IMR-90 (cell line): ENCODE measurements around the gene MARCHF7.

Experiments
- BHLHE40 ChIP-seq: fragments of 150-350 bp; IDR thresholded peaks from 2 replicates; pipeline ENCODE4 v1.6.1; 2016; ENCODE audit warnings: mild to moderate bottlenecking, low read depth, low read length
- MAFK ChIP-seq: IDR thresholded peaks from 2 replicates; pipeline ENCODE4 v1.6.1; 2012; ENCODE audit warnings: low read depth, low read length, improper control_type of control experiment
- MAZ ChIP-seq: IDR thresholded peaks from 2 replicates; pipeline ENCODE4 v1.6.1; 2012; ENCODE audit warnings: low read depth, mild to moderate bottlenecking, low read length, improper control_type of control experiment, moderate library complexity, borderline replicate concordance
- POLR2A ChIP-seq: IDR thresholded peaks from 2 replicates; pipeline ENCODE4 v1.6.1; 2012; ENCODE audit warnings: mild to moderate bottlenecking, low read depth, low read length
- RAD21 ChIP-seq: IDR thresholded peaks from 2 replicates; pipeline ENCODE4 v1.6.1; 2012; ENCODE audit warnings: low read length, improper control_type of control experiment
- RCOR1 ChIP-seq: IDR thresholded peaks from 2 replicates; pipeline ENCODE4 v1.6.1; 2012; ENCODE audit warnings: mild to moderate bottlenecking, low read length, improper control_type of control experiment; ENCODE audit not compliant: insufficient replicate concordance
- TF ChIP-seq, protein P1 (sequence below): conservative IDR thresholded peaks from 2 replicates; pipeline ENCODE4 v1.5.1; 2012; ENCODE audit warnings: mild to moderate bottlenecking, low read depth, low read length, improper control_type of control experiment
- TF ChIP-seq, protein P2 (sequence below): fragments of 150-350 bp; IDR thresholded peaks from 2 replicates; pipeline ENCODE4 v1.6.1; 2017; ENCODE audit warnings: mild to moderate bottlenecking, antibody characterized with exemption, low read length, low read depth
- TF ChIP-seq, protein P3 (sequence below): fragments of 150-350 bp; IDR thresholded peaks from 2 replicates; pipeline ENCODE4 v1.6.1; 2016; ENCODE audit warnings: low read depth, mild to moderate bottlenecking, low read length, moderate library complexity, borderline replicate concordance

DNA sequence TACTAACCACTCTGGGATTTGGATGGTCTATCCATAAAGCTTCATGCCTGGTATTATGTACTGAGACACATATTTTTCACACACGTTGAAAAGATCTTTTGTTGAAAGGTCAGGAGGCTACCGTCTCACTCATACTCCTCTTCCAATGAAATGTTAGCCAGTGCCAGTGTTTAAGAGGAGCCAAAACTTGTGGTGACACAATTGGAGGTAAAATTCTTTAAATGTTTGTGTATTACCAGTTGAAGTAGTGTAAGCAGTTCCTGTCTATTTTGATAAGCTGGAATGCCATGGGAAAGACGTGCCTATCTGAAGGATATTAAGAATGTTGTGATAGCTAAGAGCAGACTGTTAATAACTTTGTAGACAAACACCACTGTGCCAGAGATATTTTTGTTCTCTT lies 32.1 kb downstream of the MARCHF7 start:
- TF ChIP-seq BHLHE40 (0 out of 2 replicates have a peak, but pooled peaks have one; percentile 17), MAZ (no peak), POLR2A (no peak), RAD21 (no peak), MAFK (no peak), RCOR1 (no peak)
- TF ChIP-seq, protein P1, sequence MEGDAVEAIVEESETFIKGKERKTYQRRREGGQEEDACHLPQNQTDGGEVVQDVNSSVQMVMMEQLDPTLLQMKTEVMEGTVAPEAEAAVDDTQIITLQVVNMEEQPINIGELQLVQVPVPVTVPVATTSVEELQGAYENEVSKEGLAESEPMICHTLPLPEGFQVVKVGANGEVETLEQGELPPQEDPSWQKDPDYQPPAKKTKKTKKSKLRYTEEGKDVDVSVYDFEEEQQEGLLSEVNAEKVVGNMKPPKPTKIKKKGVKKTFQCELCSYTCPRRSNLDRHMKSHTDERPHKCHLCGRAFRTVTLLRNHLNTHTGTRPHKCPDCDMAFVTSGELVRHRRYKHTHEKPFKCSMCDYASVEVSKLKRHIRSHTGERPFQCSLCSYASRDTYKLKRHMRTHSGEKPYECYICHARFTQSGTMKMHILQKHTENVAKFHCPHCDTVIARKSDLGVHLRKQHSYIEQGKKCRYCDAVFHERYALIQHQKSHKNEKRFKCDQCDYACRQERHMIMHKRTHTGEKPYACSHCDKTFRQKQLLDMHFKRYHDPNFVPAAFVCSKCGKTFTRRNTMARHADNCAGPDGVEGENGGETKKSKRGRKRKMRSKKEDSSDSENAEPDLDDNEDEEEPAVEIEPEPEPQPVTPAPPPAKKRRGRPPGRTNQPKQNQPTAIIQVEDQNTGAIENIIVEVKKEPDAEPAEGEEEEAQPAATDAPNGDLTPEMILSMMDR, result no peak
- TF ChIP-seq, protein P2, sequence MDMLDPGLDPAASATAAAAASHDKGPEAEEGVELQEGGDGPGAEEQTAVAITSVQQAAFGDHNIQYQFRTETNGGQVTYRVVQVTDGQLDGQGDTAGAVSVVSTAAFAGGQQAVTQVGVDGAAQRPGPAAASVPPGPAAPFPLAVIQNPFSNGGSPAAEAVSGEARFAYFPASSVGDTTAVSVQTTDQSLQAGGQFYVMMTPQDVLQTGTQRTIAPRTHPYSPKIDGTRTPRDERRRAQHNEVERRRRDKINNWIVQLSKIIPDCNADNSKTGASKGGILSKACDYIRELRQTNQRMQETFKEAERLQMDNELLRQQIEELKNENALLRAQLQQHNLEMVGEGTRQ, result no peak
- TF ChIP-seq, protein P3, sequence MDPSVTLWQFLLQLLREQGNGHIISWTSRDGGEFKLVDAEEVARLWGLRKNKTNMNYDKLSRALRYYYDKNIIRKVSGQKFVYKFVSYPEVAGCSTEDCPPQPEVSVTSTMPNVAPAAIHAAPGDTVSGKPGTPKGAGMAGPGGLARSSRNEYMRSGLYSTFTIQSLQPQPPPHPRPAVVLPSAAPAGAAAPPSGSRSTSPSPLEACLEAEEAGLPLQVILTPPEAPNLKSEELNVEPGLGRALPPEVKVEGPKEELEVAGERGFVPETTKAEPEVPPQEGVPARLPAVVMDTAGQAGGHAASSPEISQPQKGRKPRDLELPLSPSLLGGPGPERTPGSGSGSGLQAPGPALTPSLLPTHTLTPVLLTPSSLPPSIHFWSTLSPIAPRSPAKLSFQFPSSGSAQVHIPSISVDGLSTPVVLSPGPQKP, result no peak
